Activated CD4-positive, alpha-beta T cell treated with anti-CD3 and anti-CD28 coated beads, Interleukin-2, amount 50 U/mL, for 48 hours (primary cell): ENCODE measurements around the gene ZNF710.

Source experiments
- DNase-seq, 2 experiments: peaks; one replicate each; pipeline ENCODE4 v3.0.0-alpha.2; 2020

Gene ZNF710

GRCh38 chr15:90040618-90041017 is 39.5 kb downstream of the ZNF710 start:
- DNase-seq: no peak

GRCh38 chr15:90042356-90042755 is 41.2 kb downstream of the ZNF710 start:
- no peak for DNase-seq

- no peak for DNase-seq
These were observed 41.8 kb downstream of the ZNF710 start for GRCh38 chr15:90042766-90043529.

- no peak for DNase-seq
These were observed 42.4 kb downstream of the ZNF710 start for GRCh38 chr15:90043530-90044010.

- no peak for DNase-seq
These were observed 43.1 kb downstream of the ZNF710 start for GRCh38 chr15:90044191-90044590.

GRCh38 chr15:90044916-90045371 is 43.8 kb downstream of the ZNF710 start:
- DNase-seq: no peak

- no peak for DNase-seq
These were observed 45.2 kb downstream of the ZNF710 start for GRCh38 chr15:90046289-90046688.

- no peak for DNase-seq
These were observed 45.8 kb downstream of the ZNF710 start for GRCh38 chr15:90046911-90047392.

GRCh38 chr15:90047956-90048575 is 46.9 kb downstream of the ZNF710 start:
- DNase-seq: no peak

- no peak for DNase-seq
These were observed 47.9 kb downstream of the ZNF710 start for GRCh38 chr15:90049030-90049429.

GRCh38 chr15:90049666-90050604 is 48.8 kb downstream of the ZNF710 start:
- no peak for DNase-seq

GRCh38 chr15:90051874-90052273 is 50.8 kb downstream of the ZNF710 start:
- DNase-seq: no peak

GRCh38 chr15:90053685-90054466 is 52.8 kb downstream of the ZNF710 start:
- DNase-seq: no peak

GRCh38 chr15:90054618-90055097 is 53.5 kb downstream of the ZNF710 start:
- DNase-seq: no peak

GRCh38 chr15:90055182-90055581 is 54.1 kb downstream of the ZNF710 start:
- no peak for DNase-seq

- no peak for DNase-seq
These were observed 55.4 kb downstream of the ZNF710 start for GRCh38 chr15:90056529-90056928.

GRCh38 chr15:90058308-90058707 is 57.2 kb downstream of the ZNF710 start:
- DNase-seq: no peak

- no peak for DNase-seq
These were observed 57.7 kb downstream of the ZNF710 start for GRCh38 chr15:90058775-90059174.

GRCh38 chr15:90059208-90059985 is 58.3 kb downstream of the ZNF710 start:
- DNase-seq: peak; percentile 86 to 90

GRCh38 chr15:90060797-90061196 is 59.7 kb downstream of the ZNF710 start:
- DNase-seq: no peak

- DNase-seq: peak; percentile 71 to 74
These were observed 60.9 kb downstream of the ZNF710 start for GRCh38 chr15:90062023-90062442.
